Endothelial cell of umbilical vein (primary cell): ENCODE measurements around the gene TCN2. TPM values are rescaled to one million over a fixed set of nuclear protein-coding genes. Genes with fewer than 3 reads are reported as not detected.

Experiments used
- BruUV-seq: library from RNA; stranded (reverse); fragments of 400-500 nt; replicated peaks from 2 replicates; lab custom pipeline; 2021; lab: Mats Ljungman, UMichigan
- CTCF ChIA-PET: fragments of 300-600, 350-600 bp; sonication (Branson Sonifier 250); formaldehyde crosslinking; loops from one replicate; lab custom pipeline; 2021; ENCODE audit warnings: antibody characterized with exemption, inconsistent platforms; lab: Charles Lee
- POLR2A ChIA-PET: fragments of 300-600, 350-600 bp; sonication (Branson Sonifier 250); formaldehyde crosslinking; loops from one replicate; lab custom pipeline; 2021; ENCODE audit warnings: antibody characterized with exemption, inconsistent platforms; lab: Charles Lee
- DNase-seq: peaks from one replicate; pipeline ENCODE4 v3.0.0-alpha.2; 2011; ENCODE audit warnings: low read depth, low spot score
- FAIRE-seq: peaks from 2 replicates; lab custom pipeline; 2011; peaks lifted over from hg19 to GRCh38; lab: Jason Lieb, UNC
- H2AFZ ChIP-seq: 2 replicates; pipeline ENCODE4 v1.6.0; 2012; ENCODE audit warnings: low read depth, low read length, control low read depth, inconsistent platforms
- H3K27ac ChIP-seq: 2 replicates; pipeline ENCODE4 v1.5.1; 2011; ENCODE audit warnings: low read depth, mild to moderate bottlenecking, control low read depth, low read length, moderate library complexity; ENCODE audit not compliant: insufficient read depth
- H3K27me3 ChIP-seq, 2 experiments: 2 replicates each; pipeline versions ENCODE4 v1.6.0 to v1.6.1; 2011; ENCODE audit warnings: low read length in 2 of 2, mixed read lengths in 1 of 2; ENCODE audit not compliant: control insufficient read depth in 2 of 2, insufficient read depth in 2 of 2
- H3K36me3 ChIP-seq, 2 experiments: 2 replicates in 1 of 2; 3 replicates in 1 of 2; pipeline ENCODE4 v1.5.1; 2011; ENCODE audit warnings: low read length in 2 of 2, mild to moderate bottlenecking in 1 of 2, moderate library complexity in 1 of 2; ENCODE audit not compliant: control insufficient read depth in 2 of 2, insufficient read depth in 2 of 2; ENCODE audit errors: extremely low read depth in 1 of 2
- H3K4me1 ChIP-seq: 3 replicates; pipeline ENCODE4 v1.5.1; 2011; ENCODE audit warnings: mild to moderate bottlenecking, low read length; ENCODE audit not compliant: control insufficient read depth, insufficient read depth; ENCODE audit errors: extremely low read depth
- H3K4me2 ChIP-seq: 2 replicates; pipeline ENCODE4 v1.6.1; 2011; ENCODE audit warnings: low read length, control low read depth, mixed read lengths; ENCODE audit not compliant: insufficient read depth
- H3K4me3 ChIP-seq, 3 experiments: fragments of 200-600 bp in 1 of 3; sonication (generic), shearing (Covaris generic) in 1 of 3; replicated peaks in 1 of 3; 2 replicates each; pipeline ENCODE4 v1.5.1; 2011 to 2016; ENCODE audit warnings: control low read depth in 3 of 3, low read length in 3 of 3, mild to moderate bottlenecking in 2 of 3, inconsistent platforms in 1 of 3, low read depth in 1 of 3, moderate library complexity in 1 of 3; ENCODE audit not compliant: insufficient read depth in 1 of 3
- H3K79me2 ChIP-seq: 2 replicates; pipeline ENCODE4 v1.6.0; 2012; ENCODE audit warnings: low read length, inconsistent platforms; ENCODE audit not compliant: control insufficient read depth, insufficient read depth
- H3K9ac ChIP-seq: replicated peaks from 2 replicates; pipeline ENCODE3; 2011; ENCODE audit warnings: low read length, control low read depth; ENCODE audit not compliant: insufficient read depth; ENCODE audit errors: extremely low read depth
- H3K9me1 ChIP-seq: replicated peaks from 3 replicates; pipeline ENCODE4 v1.6.0; 2011; ENCODE audit warnings: mild to moderate bottlenecking, low read length; ENCODE audit not compliant: control insufficient read depth, insufficient read depth; ENCODE audit errors: extremely low read depth
- H3K9me3 ChIP-seq: replicated peaks from 2 replicates; pipeline ENCODE4 v1.5.1; 2012; ENCODE audit warnings: low read length, inconsistent platforms; ENCODE audit not compliant: control insufficient read depth, insufficient read depth
- H4K20me1 ChIP-seq: replicated peaks from 2 replicates; pipeline ENCODE3; 2011; ENCODE audit warnings: mild to moderate bottlenecking, low read length; ENCODE audit not compliant: control insufficient read depth, insufficient read depth; ENCODE audit errors: extremely low read depth
- EZH2 ChIP-seq: IDR thresholded peaks from 2 replicates; pipeline ENCODE4 v1.6.1; 2012; ENCODE audit warnings: borderline replicate concordance, low read depth, mild to moderate bottlenecking, moderate library complexity, low read length, inconsistent platforms; ENCODE audit not compliant: severe bottlenecking
- FOS ChIP-seq: IDR thresholded peaks from 2 replicates; pipeline ENCODE4 v1.6.1; 2011; ENCODE audit warnings: mild to moderate bottlenecking, low read length, moderate library complexity, borderline replicate concordance; ENCODE audit not compliant: insufficient read depth
- GATA2 ChIP-seq: IDR thresholded peaks from 2 replicates; pipeline ENCODE4 v1.7.0; 2011; ENCODE audit warnings: low read depth, mild to moderate bottlenecking, moderate library complexity, mixed read lengths, low read length; ENCODE audit not compliant: insufficient read length, insufficient read depth
- JUN ChIP-seq: IDR thresholded peaks from 2 replicates; pipeline ENCODE4 v1.6.1; 2011; ENCODE audit warnings: borderline replicate concordance, low read depth; ENCODE audit not compliant: insufficient read length, insufficient read depth
- MAX ChIP-seq: IDR thresholded peaks from 2 replicates; pipeline ENCODE4 v1.6.1; 2011; ENCODE audit not compliant: insufficient read depth, insufficient read length
- MYC ChIP-seq: IDR thresholded peaks from one replicate; pipeline ENCODE4 v1.6.1; 2011; ENCODE audit warnings: mild to moderate bottlenecking, low read depth, low read length
- POLR2A ChIP-seq: IDR thresholded peaks from 2 replicates; pipeline ENCODE4 v1.6.1; 2012; ENCODE audit warnings: low read depth, mild to moderate bottlenecking, control low read depth, low read length
- POLR2AphosphoS5 ChIP-seq: IDR thresholded peaks from 2 replicates; pipeline ENCODE4 v1.6.1; 2012; ENCODE audit warnings: low read depth, mild to moderate bottlenecking, control low read depth, low read length, moderate library complexity; ENCODE audit not compliant: insufficient read depth
- dilution Hi-C: fragments of 300-500 bp; cut with MboI; formaldehyde crosslinking; loops from one replicate; pipeline ENCODE4 v1.15.0; 2019; ENCODE audit warnings: low sequenced_read_pairs; ENCODE audit not compliant: extremely low pct_ligation_motif_present
- intact Hi-C: fragments of 100-400 bp; cut with micrococcal nuclease; formaldehyde crosslinking; loops from one replicate; pipeline ENCODE4 v1.10.0; 2022
- polyA plus RNA-seq, 4 experiments: library from polyadenylated mRNA; depleted of rRNA in 3 of 4; stranded (reverse) in 3 of 4; unstranded in 1 of 4; fragments of >200 nt; gene quantifications; 2 replicates each; pipeline versions ENCODE4 v1.2.1 to v1.2.3, GENCODE V29; 2011 to 2012; ENCODE audit warnings: missing spikeins in 1 of 4
- total RNA-seq: library from RNA; stranded (reverse); gene quantifications from 2 replicates; pipeline ENCODE4 v1.2.3, GENCODE V29; 2021

The TCN2 gene
- total and polyA plus RNA-seq, 2 donors (not counting 3 experiments of a cell fraction or from before 2014, with no cell fraction given): 80.6 to 188 TPM

- TF ChIP-seq JUN: no peak
- TF ChIP-seq FOS: no peak
- no peak for TF ChIP-seq POLR2A
- no peak for TF ChIP-seq MAX
- TF ChIP-seq EZH2: no peak
- TF ChIP-seq GATA2: no peak
- Histone ChIP-seq H2AFZ (no peak overlapping the region), H3K4me3 (no peak overlapping the region), H4K20me1 (no peaks in the 10 kb centered on the region), H3K9me1 (no peaks in the 10 kb centered on the region), H3K36me3 (peaks cover 0 to 3% of the 10 kb centered on the region in 2 experiments), H3K4me2 (no peak overlapping the region), H3K79me2 (peaks cover 9% of the 10 kb centered on the region), H3K9ac (no peak overlapping the region), H3K27ac (peak overlapping the region; percentile 51), H3K9me3 (no peaks in the 10 kb centered on the region), H3K4me1 (peaks cover 11% of the 10 kb centered on the region), H3K27me3 (no peaks in the 10 kb centered on the region)
- DNase-seq: no peak
- no peak for FAIRE-seq
- intact Hi-C loops: loop anchor here (1.0 kb wide), 2 partner anchors 14 to 18 kb away; partner anchors contain the start of genes DUSP18 and SLC35E4
- BruUV-seq: no TSS peak
- dilution Hi-C loops: no loop called here
- ChIA-PET POLR2A (interaction anchor here (0.6 kb wide), 1 partner anchor 10 kb away, joined by 7 read pairs; no protein-coding TSS in a partner anchor), CTCF (interaction anchor here (2.9 to 5.1 kb wide), 3 partner anchors 14 to 106 kb away, joined by 9 to 32 read pairs (median 24); partner anchors contain the start of genes DUSP18 and SLC35E4)
These were observed 41.9 kb downstream of the TCN2 start for GRCh38 chr22:30648825-30649224.

GRCh38 chr22:30649430-30650007, 42.5 kb downstream of the TCN2 start:
- ChIA-PET POLR2A (interaction anchor here (0.6 to 1.5 kb wide), 2 partner anchors 9 to 14 kb away, joined by 6 to 7 read pairs; partner anchors contain the start of gene SLC35E4), CTCF (interaction anchor here (2.9 to 5.1 kb wide), 3 partner anchors 14 to 105 kb away, joined by 9 to 32 read pairs (median 24); partner anchors contain the start of genes DUSP18 and SLC35E4)
- no TSS peak for BruUV-seq
- Histone ChIP-seq H3K4me3 (no peak overlapping the region), H3K27me3 (no peaks in the 10 kb centered on the region), H3K9ac (no peak overlapping the region), H3K79me2 (peaks cover 3% of the 10 kb centered on the region), H2AFZ (peak overlapping the region; percentile 30), H3K4me2 (no peak overlapping the region), H3K4me1 (peaks cover 11% of the 10 kb centered on the region), H4K20me1 (no peaks in the 10 kb centered on the region), H3K36me3 (peaks cover 0 to 3% of the 10 kb centered on the region in 2 experiments), H3K9me3 (no peaks in the 10 kb centered on the region), H3K27ac (peak overlapping the region; percentile 51), H3K9me1 (no peaks in the 10 kb centered on the region)
- DNase-seq (peak; percentile 66), FAIRE-seq (peak; percentile 96)
- dilution Hi-C loops (no loop called here), intact Hi-C loops (loop anchor here (1.0 kb wide), 2 partner anchors 14 to 18 kb away; partner anchors contain the start of genes DUSP18 and SLC35E4)
- TF ChIP-seq MAX (no peak), POLR2A (no peak), POLR2AphosphoS5 (peak; percentile 53), FOS (peak; percentile 98), JUN (peak; percentile 46), MYC (no peak)
